GM18526 (cell line): ENCODE results near the gene CNTN5.

ENCODE experiments used
- POLR2A ChIP-seq: IDR thresholded peaks from 3 replicates; pipeline ENCODE4 v1.6.1; 2011; ENCODE audit not compliant: insufficient read length; ENCODE audit errors: extremely low read depth

CNTN5 gene

GRCh38 chr11:100353083-100353482 lies 1332.3 kb downstream of the CNTN5 start:
- TF ChIP-seq POLR2A = no peak

DNA sequence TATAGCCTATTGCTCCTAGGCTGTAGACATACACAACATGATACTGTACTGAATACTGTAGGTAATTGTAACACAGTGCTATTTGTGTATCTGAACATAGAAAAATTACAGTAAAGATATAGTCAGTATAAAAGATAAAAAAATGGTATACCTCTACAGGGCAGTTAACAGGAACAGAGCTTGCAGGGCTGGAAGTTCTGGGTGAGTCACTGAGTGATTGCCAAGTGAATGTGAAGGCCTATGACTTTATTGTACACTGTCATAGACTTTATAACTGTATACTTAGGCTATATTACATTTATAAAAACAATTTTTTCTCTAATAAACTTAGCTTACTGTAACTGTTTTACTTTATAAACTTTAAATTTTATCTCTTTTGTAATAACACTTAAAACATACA lies 1334.0 kb downstream of the CNTN5 start:
- TF ChIP-seq POLR2A = no peak

- TF ChIP-seq POLR2A = no peak
Measured at GRCh38 chr11:100356035-100356434, 1335.3 kb downstream of the CNTN5 start.

- TF ChIP-seq POLR2A = no peak
Measured at GRCh38 chr11:100359281-100359680, 1338.5 kb downstream of the CNTN5 start.

- TF ChIP-seq POLR2A = no peak
Measured at GRCh38 chr11:100367892-100368291, 1347.1 kb downstream of the CNTN5 start.

- TF ChIP-seq POLR2A = no peak
Measured at GRCh38 chr11:100383357-100383865, 1362.7 kb downstream of the CNTN5 start.

DNA sequence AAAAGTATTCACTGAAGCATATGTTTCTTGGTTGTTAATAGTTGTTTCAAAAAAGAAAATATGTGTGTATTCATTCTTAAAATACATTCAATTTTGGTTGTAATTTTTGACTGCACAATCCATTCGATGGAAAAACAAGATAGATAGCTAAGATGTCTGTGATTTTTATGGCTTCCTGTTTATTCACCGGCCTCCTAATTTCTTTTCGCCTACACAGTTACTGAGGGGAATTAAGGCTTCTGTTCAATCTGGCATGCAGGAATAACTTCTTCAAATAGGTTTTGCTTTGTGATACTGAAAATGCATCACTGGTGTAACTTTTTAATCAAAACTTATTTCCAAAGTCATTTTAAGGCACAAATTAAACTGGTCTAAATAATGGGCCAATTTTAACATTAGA lies 1375.5 kb downstream of the CNTN5 start:
- TF ChIP-seq POLR2A = no peak

DNA sequence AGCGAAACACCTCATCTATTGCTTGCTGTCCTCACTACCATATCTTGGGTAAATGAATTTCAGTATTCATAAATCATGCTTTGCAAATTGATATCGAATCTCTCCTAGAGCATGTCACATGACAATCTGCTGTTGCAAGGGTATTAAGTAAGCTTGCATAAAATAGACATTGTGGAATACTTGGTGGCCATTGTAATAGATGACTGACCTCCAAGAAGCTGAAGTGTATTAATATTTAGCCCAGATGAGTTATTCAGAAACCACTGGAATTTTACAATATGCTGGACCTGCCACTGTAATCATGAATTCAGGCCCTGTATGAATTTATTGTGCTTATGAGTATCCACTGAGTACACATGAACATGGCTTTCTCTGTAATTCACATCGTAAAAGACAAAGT lies 1376.7 kb downstream of the CNTN5 start:
- no peak for TF ChIP-seq POLR2A

GRCh38 chr11:100403816-100404215 lies 1383.1 kb downstream of the CNTN5 start:
- no peak for TF ChIP-seq POLR2A

DNA sequence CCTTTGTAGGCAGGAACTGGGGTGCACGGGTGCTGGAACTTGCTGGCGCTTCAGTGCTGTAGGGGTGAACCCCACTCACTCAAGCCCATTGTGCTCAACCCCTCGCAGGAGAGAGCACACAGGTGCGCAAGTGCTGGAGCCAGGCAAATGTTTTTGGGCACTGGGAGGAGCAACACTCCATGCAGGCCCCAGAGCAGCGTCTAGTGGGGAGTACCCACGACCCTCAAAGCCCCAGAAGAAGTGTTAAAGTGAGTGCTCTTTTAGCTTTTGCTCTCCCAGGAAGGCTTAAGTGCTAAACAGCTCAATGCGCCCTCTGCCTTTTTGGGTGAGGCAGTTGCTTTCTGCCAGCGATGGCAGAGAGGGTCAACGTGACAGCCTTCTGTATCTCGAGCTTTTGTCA lies 1384.2 kb downstream of the CNTN5 start:
- no peak for TF ChIP-seq POLR2A
